LNCAP (cell line): ENCODE measurements around the gene C12orf42.

Experiments used
- CTCF ChIP-seq: fragments of 450-650 bp; IDR thresholded peaks from 2 replicates; pipeline ENCODE4 v1.5.1; 2017; ENCODE audit warnings: mild to moderate bottlenecking

Gene C12orf42

GRCh38 chr12:103301642-103302591 lies 193.9 kb downstream of the C12orf42 start:
- TF ChIP-seq CTCF = no peak

GRCh38 chr12:103288016-103288415 lies 207.8 kb downstream of the C12orf42 start:
- TF ChIP-seq CTCF = no peak

- no peak for TF ChIP-seq CTCF
Observed at GRCh38 chr12:103282124-103282523, 213.6 kb downstream of the C12orf42 start.

GRCh38 chr12:103279444-103279843 lies 216.3 kb downstream of the C12orf42 start:
- no peak for TF ChIP-seq CTCF

- TF ChIP-seq CTCF = no peak
Observed at GRCh38 chr12:103278329-103278728, 217.4 kb downstream of the C12orf42 start.

GRCh38 chr12:103273645-103274044 lies 222.1 kb downstream of the C12orf42 start:
- no peak for TF ChIP-seq CTCF

- TF ChIP-seq CTCF = no peak
Observed at GRCh38 chr12:103272949-103273348, 222.8 kb downstream of the C12orf42 start.
